NCI-H128 (cell line): ENCODE results near the gene BCL2.
"Not testable (repeated sequence)": the region's sequence is repeated elsewhere in the genome, so short reads cannot be mapped to it uniquely, and the experiment has no call there.

ENCODE experiments used
- DNase-seq: peaks from one replicate; lab custom pipeline; 2025; ENCODE audit not compliant: unreplicated experiment; lab: John Stamatoyannopoulos, UW

The BCL2 gene

DNA sequence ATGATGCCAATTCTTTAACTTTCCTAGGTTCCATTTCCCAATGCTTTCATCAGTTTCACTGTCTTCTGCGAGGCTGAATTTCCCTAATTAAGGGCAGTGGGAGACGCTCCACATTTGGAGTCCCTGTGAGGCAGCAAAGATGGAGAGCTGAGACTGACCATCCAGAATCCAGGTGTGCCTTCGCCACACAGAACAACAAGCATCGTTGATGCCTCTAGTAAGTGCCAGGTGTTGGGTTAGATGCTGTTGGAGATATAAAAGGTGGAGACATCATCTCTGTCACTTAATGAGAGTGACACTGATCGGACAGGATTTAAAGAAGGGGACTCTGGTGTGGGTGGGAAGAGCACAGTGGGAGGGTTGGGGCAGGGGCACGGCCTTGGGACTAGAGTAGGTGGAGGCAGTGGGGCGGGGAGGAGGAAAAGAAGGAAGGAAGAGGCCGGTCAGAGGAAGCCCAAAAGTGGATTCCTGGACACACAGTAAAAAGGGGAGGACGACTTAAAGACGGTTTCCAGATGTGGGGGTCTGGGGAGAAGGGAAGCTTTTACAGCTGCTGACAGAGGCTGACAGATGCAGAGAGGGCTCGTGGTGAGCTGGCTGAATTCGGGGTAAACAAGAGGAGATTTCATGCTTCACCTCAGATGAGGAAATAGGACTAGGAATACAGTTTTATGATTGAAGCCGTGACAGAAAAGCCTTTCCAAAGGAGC is 113.0 kb downstream of the BCL2 start:
- DNase-seq: no peak

DNA sequence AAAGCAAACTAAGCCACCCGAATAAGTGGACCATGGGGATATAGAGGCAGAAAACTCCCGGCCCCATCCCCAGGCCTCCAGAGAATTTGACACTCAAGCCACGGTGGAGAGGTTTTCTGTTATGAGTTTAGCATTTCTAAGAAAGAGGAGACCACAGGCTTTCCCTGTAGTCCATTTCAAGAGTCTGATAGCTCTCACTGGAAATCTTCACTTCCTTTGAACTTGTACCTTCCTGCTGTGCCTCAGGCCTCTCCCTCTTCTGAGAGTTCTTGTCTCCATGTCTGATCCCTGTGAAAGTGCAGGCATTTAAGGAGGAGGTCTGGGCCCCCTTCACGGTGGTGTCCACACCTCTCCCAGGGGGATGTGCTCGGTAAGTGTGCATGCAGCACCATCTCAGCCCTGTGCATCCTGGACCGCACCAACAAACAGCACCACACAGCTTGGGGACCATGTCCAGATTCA is 113.7 kb downstream of the BCL2 start:
- DNase-seq: no peak

DNA sequence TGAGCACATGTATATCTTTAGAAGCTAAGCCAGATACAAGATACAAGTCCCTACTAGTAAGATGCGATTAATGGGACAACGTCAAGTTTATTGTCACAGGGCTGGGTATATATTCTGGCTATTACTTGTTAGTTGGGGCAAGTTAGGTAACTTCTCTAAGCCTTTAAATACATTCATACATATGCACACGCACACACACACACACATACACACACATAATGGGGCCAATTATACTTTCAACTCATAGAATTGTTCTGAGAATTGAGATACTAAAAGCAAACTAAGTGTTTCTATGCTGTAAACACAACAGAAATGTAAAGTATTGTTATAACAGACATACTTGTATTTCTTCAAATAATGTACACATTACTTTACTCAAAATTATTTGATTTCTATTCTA is 116.1 kb downstream of the BCL2 start:
- DNase-seq: no peak

DNA sequence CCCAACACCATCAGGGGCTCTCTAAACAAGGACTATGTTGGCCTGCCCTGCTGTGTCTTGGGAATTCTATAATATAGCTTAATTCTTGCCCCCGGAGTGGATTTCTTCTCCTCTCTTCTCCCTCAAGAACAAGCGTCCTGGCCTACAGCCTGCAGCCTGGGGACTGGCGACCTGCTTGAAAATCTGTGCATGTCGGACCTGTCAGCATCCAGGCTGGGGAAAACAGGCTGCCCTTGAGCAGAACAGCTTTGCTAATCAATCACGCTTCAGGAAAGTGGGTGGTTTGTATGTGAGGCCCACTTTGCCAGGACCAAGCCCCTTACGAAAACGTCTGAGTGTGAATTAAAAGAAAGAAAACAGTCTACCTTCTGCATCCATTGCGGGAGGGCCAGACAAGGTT is 116.7 kb downstream of the BCL2 start:
- DNase-seq: no peak

DNA sequence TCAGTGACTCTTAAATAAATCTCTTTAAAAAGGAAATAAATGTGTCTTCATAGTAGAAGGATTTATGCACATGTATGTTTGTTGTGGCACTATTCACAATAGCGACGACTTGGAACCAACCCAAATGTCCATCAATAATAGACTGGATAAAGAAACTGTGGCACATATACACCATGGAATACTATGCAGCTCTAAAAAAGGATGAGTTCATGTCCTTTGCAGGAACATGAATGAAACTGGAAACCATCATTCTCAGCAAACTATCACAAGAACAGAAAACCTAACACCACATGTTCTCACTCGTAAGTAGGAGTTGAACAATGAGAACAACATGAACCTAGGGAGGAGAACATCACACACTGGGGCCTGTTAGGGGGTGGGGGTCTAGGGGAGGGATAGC is 118.1 kb downstream of the BCL2 start:
- DNase-seq: not testable (repeated sequence)

DNA sequence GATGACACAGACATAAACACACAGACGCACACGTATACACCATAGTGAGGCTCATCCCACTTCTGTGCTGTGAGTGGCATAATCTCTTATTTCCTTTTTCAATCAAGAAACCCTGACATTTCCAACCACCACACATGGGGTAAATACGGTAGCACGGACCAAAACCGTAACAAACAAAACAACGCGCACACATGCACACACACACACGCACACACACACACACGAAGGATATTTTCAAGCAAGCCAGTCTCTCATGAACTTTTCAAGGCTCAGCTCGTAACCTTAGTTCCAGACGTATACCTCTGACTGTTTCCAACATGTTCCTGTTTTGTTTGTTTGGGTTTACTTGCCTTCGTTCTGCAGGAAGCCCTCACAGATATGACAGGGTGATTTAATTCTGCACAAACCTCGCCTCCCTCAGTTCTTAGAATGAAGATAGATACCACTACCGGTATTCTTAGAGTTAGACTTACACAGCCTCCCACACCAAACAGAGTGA is 119.8 kb downstream of the BCL2 start:
- no peak for DNase-seq

DNA sequence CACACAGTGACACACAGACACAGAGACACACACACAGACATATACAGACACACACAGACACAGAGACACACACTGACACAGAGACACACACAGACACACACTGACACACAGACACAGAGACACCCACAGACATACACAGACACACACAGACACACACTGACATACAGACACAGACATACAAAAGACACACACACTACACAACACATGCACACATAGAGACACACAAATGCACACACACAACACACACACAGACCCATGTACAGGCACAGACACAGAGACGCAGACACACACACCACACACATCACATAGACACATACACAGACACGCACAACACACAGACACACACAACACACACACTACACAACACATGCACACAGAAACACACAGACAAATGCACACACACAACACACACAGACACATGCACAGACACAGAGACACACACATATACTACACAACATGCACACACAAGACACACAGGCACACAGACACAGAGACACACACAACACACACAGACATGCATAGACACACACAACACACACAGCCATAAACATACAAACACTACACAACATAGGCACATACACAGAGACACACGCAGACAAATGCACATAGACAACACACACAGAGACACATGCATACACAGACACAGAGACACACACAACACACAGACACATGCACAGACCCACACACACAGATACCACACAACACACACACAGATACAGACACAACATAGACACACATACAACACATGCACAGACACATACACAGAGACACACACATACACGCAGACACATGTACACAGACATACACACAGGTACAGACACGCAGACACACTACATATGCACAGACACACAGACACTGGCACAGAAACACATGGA is 120.5 kb downstream of the BCL2 start:
- no peak for DNase-seq

DNA sequence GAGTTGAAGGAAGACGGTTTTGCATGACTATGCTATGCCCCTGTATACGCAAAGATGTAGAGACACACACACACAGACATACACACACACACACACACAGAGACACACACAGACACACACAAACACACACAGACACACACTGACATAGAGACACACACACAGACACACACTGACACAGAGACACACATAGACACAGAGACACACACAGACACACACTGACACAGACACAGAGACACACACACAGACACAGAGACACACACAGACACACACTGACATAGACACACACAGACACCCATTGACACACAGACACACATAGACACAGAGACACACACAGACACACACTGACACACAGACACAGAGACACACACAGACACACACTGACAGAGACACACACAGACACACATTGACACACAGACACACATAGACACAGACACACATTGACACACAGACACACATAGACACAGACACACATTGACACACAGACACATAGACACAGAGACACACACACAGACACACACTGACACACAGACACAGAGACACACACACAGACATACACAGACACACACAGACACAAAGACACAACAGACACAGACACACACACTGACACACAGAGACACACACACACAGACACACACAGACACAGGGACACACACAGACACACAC is 121.3 kb downstream of the BCL2 start:
- no peak for DNase-seq

DNA sequence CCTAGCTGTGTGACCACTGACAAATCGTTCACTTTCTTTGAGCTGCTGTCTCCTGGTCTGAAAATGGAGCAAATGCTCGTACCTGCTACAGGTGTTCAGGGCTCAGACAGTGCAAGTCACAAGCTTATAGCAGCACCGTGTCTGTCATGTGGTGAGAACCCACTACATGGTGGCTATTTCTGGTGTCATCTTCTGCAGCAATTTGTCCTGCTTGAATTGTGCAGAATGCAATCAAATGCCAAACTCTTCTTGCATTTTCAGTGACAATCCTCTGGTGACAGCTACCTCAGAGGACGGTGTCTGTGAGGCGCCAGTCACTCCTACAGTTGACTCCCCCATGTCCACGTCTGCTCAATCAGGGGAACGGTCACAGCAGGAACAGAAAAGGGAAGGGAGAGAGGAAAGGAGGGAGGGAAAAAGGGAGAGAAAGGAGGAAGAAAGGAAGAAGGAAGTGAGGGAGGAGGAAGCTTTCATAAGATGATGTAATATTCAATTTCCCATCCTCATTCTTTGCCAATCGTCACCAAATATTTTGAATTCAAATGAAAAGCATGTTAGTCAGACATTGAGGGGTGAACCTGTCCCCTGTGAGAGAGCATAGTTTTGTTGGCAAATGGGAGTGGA is 122.2 kb downstream of the BCL2 start:
- DNase-seq: no peak

DNA sequence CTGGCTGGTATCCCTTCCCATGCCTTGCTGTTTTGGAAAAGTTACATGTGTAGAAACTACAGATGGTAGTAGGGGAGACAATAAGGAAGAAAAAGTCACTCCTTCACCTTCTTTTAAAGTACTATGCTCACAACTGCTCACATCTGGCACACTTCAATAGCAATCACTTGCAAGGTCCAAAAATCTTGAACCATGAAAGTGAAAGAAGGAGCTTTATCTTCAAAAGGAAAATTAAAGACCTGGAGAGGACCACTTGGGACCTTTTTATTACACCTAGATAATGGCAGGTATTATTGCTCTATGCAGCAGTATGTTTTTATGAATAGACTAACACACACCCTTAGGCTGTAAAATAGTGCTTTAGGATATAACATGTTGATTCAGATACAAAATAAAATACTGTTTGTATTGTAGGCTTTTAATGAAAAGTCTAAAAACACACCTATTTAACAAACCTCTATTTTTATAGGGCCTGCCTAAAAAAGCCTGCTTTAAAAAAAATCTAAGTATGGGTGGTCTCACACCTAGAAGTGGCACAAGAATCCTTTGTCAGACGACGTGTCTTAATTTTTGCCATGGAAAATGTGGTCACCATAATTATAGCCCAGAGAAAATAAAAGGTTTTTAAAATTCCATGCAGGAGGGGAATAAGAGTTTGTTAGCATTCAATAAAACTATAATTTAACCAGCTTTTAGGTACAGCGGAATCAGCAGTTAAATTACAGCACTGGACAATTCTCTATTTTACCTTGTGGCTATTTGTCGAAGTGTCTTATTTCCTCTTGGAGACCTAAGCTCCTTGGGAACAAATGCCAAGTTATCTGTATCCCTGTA is 124.0 kb downstream of the BCL2 start:
- no peak for DNase-seq

DNA sequence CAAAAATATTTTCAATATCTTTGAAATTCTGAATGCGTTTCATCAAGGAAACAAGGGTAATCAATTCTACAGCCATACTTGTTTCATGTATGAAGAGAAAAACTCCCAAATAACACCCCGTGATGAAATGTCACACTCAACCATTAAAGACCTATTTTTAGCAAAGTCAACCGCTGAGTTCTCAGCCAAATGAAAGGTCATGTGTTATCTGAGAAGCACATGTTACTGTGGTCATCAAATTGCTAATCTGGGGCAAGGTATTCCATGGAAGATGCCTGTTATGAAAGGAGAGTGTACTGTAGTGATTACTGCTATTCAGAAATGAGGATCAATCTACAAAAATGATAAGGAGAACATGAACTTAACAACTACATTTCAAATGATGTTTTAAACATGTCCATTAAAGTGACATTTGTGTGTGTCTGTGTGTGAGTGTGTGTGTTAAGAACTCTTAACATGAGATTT is 126.7 kb downstream of the BCL2 start:
- no peak for DNase-seq

DNA sequence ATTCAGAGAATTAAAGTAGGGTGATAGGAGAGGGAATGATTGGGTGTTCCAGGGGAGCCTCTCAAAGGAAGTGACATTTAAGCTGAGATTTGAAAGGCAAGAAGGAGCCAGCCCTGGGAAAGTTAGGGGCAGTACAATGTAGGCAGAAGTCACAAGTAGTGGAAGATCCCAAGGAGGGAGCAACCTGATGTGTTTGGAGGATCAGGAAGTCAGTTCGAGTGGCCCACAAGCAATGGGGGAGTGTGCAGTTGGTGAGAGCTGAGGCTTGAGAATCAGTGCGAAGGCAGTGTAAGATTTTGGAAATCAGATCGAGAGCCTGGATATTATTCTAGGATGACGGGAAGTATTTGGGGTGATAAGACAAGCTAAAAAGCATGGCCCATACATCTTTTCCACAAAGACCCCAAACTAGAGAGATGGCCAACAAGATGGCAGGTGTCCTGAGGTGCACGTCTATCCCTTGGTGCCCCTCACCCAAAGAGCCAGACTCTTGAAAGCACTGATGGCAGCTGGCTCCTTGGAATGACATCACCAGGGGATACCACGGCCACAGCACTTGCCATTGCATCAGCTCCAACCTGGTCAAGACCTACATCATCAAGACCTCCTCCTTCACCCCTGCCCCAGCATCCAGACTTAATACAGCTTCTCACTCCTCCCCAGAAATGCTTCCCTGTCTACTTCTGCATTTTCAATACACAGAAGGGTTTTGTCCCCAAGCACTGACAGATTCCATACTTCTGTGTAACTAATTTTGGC is 127.3 kb downstream of the BCL2 start:
- no peak for DNase-seq

DNA sequence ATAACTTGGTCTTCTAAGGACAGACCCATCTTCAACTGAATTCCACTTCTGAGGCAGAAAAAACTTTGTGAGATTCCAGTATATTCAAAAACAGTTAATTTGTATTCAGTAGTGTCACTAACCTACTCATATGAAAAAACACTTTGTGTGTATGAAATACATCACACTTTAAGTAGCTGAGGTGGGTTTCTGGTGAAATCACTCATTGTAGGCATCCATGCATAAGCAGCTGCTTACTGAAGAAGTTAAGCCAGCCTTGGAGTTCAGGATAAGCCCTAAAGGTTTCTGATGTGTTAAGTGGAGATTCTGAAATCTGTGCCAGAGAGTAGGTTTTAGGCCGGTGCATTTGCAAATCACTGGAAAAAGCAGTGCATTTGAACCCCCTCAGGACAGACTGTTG is 128.2 kb downstream of the BCL2 start:
- no peak for DNase-seq

DNA sequence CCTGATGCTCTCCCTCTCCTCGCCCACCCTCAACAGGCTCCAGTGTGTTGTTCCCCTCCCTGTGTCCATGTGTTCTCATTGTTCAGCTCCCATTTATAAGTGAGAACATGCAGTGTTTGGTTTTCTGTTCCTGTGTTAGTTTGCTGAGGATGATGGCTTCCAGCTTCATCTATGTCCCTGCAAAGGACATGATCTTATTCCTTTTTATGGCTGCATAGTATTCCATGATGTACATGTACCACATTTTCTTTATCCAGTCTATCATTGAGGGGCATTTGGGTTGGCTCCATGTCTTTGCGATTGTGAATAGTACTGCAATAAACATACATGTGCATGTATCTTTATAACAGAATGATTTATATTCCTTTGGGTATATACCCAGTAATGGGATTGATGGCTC is 128.7 kb downstream of the BCL2 start:
- not testable (repeated sequence) for DNase-seq

DNA sequence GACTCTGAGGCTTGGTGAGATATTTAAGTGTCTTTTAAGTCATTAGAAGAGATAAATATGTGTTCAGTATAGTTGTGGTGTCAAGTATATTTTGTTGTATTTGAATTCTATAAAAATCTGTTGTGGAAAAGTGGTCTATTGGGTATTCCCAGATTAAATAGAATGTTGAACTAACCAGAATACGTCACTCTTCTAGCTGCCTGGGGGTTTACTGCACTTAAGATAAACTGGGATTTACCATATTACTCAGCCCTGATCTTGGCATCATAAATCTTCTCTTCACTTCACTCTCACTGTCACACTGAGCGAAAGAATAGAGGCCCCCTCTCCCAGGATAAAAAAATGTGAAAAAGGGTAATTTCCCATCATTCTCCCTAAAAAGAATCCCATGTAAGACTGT is 129.8 kb downstream of the BCL2 start:
- DNase-seq: no peak

DNA sequence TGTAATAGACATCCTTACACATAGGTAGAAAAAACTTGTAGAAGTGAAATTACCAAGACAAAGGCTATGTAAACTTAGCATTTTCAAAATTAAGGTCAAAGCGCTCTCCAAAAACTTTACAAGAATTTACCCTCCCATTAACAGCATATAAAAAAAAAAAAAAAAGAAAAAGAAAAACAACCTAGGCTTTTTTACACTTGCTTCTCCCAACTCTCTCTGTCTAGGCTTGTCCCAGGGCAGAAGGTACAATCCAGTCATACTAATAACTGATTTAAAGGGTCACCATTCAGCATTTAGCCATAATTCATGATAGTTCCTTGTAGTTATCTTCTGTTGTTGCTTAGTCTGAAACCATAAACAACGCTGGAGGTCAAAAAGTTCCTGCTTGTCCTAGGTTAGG is 130.5 kb downstream of the BCL2 start:
- DNase-seq: no peak

DNA sequence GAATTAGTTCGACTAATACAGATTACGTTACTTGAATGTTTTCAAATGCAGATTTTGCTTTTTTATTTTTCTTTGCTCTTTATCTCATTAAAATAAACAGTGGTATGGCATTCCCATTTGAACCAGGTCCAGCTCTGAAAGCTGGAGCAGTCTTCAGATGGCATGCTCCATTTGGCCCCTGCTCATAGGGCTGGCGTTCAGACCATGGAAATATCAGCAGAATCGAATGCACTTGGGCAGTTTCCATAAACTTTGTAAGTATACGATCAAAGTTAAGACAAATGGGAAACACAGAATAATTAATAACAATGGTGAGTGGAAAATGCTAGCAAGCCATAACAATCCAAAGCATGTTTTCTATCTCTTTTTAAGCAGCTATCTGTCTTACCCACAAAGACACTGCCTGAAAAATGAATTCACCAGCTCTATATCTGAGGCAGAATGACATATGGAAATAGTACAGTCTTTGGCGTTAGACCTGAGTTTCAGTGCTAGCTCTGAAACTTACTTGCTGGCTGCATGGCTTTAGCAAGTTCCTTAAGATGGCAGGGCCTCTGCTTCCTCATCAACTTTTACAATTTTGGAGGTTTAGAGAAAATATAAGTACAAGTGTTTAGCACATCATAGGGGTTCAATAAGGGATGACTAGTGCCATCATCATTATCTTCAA is 131.6 kb downstream of the BCL2 start:
- no peak for DNase-seq

DNA sequence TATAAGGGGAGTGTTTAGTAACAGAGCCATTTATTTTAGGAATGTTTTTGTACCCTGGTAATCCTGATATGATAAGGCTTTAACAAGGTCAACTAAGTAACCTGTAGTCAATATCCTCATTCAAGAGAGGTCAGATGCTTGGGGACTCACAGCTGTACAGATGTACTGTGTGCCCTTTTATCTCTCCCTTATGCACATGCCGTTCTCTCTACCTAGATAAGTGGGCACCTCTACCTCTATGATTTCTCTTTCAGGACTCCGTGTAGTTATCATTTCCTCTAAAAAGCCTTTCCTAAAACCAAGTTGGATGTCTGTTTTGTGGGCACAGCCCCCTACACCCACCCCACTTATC is 132.4 kb downstream of the BCL2 start:
- no peak for DNase-seq
